Measurements from ENCODE around the gene PRELID3B.

The PRELID3B gene

DNA sequence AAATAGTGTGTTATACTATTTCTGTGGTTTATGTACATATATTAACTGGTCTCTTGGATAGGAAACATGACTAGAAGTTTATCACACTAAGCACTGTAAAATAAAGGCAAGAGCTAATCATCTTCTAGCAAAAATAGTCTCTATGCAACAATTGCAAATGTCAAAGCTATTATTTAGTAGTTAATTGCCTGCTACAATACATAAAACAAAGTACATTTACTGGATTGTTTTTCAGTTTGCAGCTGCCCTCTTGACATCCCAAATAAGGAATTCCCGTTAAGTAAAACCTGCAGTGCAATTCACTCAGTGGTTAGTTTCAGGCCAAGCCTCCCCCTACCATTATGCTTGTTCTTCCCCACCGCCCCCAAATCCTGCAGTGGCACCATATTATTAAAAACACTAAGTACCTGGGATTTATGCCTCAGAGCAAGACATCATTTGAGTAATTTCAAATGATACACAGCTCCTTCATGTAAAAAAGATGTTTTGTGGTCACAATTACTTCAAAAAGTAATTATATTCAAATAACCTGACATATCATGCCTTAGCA lies 8.9 kb downstream of the PRELID3B start:
- no peak overlapping the region for H3K4me3 ChIP-seq (ENCODE audit: low read depth, low read length)
- DNase-seq (ENCODE audit: low read depth): no peak
- TF ChIP-seq, protein P1, sequence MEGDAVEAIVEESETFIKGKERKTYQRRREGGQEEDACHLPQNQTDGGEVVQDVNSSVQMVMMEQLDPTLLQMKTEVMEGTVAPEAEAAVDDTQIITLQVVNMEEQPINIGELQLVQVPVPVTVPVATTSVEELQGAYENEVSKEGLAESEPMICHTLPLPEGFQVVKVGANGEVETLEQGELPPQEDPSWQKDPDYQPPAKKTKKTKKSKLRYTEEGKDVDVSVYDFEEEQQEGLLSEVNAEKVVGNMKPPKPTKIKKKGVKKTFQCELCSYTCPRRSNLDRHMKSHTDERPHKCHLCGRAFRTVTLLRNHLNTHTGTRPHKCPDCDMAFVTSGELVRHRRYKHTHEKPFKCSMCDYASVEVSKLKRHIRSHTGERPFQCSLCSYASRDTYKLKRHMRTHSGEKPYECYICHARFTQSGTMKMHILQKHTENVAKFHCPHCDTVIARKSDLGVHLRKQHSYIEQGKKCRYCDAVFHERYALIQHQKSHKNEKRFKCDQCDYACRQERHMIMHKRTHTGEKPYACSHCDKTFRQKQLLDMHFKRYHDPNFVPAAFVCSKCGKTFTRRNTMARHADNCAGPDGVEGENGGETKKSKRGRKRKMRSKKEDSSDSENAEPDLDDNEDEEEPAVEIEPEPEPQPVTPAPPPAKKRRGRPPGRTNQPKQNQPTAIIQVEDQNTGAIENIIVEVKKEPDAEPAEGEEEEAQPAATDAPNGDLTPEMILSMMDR (IDR thresholded peaks at IDR 0.05; ENCODE audit: insufficient read depth, low read depth, low read length, missing control alignments): no peak

DNA sequence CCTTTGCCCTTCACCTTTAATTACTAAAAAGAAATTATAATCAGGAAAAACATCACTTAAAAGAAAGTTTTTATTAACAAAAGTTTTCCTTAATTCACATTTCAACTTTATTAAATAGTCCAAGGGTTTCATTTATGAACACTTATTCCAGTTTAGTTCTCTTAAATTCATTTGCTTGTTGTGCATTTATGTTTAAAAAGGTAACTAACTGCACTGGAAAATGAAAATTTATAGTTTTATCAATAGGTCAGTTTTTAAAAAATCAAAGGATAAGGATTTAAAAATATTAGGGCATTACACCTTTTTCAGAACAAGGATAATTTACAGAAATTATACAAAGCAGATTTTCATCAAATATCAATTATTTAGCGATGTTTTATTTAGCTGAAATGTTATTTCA lies 9.5 kb downstream of the PRELID3B start:
- TF ChIP-seq, protein P1 (IDR thresholded peaks at IDR 0.05; ENCODE audit: insufficient read depth, low read depth, low read length, missing control alignments): no peak

GRCh38 chr20:59032713-59033059 lies 9.9 kb downstream of the PRELID3B start:
- peak overlapping the region; percentile 64 for H3K4me3 ChIP-seq (ENCODE audit: low read depth, low read length)
- TF ChIP-seq, protein P1 (IDR thresholded peaks at IDR 0.05; ENCODE audit: insufficient read depth, low read depth, low read length, missing control alignments): no peak
- no peak for DNase-seq (ENCODE audit: low read depth)

More for the DNA sequence above, 9.5 kb downstream of the PRELID3B start:
- H3K4me3 ChIP-seq (ENCODE audit: low read depth, low read length): peak overlapping the region; percentile 64
- no peak for DNase-seq (ENCODE audit: low read depth)

DNA sequence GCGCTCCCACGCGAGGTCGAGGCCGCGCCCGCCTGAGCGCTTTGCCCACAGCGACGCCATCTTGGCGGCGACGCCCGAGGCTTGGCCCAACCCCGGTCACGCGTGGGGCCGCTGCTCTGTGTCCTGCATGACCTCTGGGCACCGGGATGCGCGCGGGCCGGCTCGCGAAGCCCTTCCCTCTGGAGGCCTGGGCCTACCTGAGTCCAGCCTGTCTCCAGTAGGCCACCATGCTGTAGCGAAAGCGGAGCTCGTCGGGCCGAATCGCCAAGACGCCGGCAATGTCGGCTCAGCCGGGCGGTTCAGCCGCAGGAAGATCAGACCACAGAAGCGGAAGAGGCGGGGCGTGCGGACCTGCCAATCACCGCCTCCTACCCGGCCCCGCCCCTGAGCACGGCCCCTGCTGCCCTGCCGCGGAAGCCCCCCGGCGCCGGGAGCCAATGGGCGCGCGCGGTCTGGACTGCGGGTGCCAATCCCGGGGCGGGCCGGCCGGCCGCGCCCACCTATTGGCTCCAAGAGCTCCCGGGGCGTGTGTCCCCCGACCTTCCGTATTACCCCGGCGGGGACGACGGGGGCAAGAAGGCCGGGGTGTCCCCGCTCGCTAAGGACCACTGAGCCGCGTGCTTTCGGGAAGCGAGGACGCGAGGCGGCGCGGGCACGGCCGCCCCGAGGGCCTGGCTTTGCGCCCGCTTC lies 10.4 kb downstream of the PRELID3B start, which contains the start of gene ATP5F1E:
ATP5F1E (minus strand) TSS at position 313 of the 690 bp plus-strand sequence; CDS start at position 229, 84 bp downstream.
- DNase-seq (ENCODE audit: low read depth): peak; percentile 98
- TF ChIP-seq, protein P1 (IDR thresholded peaks at IDR 0.05; ENCODE audit: insufficient read depth, low read depth, low read length, missing control alignments): no peak
- H3K4me3 ChIP-seq (ENCODE audit: low read depth, low read length): peak within 1 kb of the TSS; percentile 85

DNA sequence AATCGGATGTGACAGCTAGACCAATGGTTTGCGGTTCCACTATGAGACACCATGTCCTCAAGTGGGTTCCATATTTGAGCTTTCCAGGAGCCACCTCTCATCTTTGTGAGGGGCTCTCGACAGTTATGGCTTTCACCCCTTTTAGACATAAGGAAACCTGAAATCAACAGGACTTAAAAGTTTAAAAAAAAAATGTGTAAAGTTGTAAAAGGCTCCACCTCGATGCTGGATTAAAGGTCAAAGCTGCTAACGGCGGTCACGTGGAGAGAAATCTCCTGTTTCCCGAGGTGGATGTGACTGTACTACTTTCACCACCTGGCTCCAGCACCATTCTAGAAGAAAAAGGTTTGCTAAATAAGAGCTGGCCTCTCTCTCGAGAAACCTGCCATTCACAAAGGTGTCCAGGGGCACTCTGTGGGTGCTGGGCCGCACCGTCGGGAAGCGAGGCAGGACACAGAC lies 11.0 kb downstream of the PRELID3B start:
- H3K4me3 ChIP-seq (ENCODE audit: low read depth, low read length): peak overlapping the region; percentile 85
- peak; percentile 52 for DNase-seq (ENCODE audit: low read depth)
- TF ChIP-seq, protein P1 (IDR thresholded peaks at IDR 0.05; ENCODE audit: insufficient read depth, low read depth, low read length, missing control alignments): no peak

- peak overlapping the region; percentile 85 for H3K4me3 ChIP-seq (ENCODE audit: low read depth, low read length)
- TF ChIP-seq, protein P1 (IDR thresholded peaks at IDR 0.05; ENCODE audit: insufficient read depth, low read depth, low read length, missing control alignments): no peak
- DNase-seq (ENCODE audit: low read depth): no peak
Observed at GRCh38 chr20:59030911-59031563, 11.5 kb downstream of the PRELID3B start.

All from GM12865 (cell line).